ENCODE results near the gene ZMYND19.
"Not testable (repeated sequence)": the region's sequence is repeated elsewhere in the genome, so short reads cannot be mapped to it uniquely, and the experiment has no call there.

Gene ZMYND19

GRCh38 chr9:137589441-137590122 lies 730 bp downstream of the ZMYND19 start:
- DNase-seq = no peak

- DNase-seq = no peak
These were observed 1.4 kb downstream of the ZMYND19 start for GRCh38 chr9:137588891-137589290.

- no peak for DNase-seq
These were observed 2.0 kb downstream of the ZMYND19 start for GRCh38 chr9:137588311-137588710.

- no peak for DNase-seq
These were observed 3.5 kb downstream of the ZMYND19 start for GRCh38 chr9:137586854-137587253.

GRCh38 chr9:137583957-137584356 lies 6.4 kb downstream of the ZMYND19 start:
- no peak for DNase-seq

GRCh38 chr9:137583347-137583746 lies 7.0 kb downstream of the ZMYND19 start:
- DNase-seq = no peak

- no peak for DNase-seq
These were observed 7.9 kb downstream of the ZMYND19 start for GRCh38 chr9:137582286-137582860.

- DNase-seq = no peak
These were observed 8.7 kb downstream of the ZMYND19 start for GRCh38 chr9:137581361-137582285.

GRCh38 chr9:137580954-137581322 lies 9.4 kb downstream of the ZMYND19 start:
- DNase-seq = no peak

- DNase-seq = no peak
These were observed 9.9 kb downstream of the ZMYND19 start for GRCh38 chr9:137580209-137580953.

- no peak for DNase-seq
These were observed 11.1 kb downstream of the ZMYND19 start for GRCh38 chr9:137579259-137579604.

- DNase-seq = peak; percentile 28 to 98 (median 90)
These were observed 11.6 kb downstream of the ZMYND19 start, which contains the start of gene DPH7 for GRCh38 chr9:137578518-137579258. TSS of gene DPH7 (minus strand) at chr9:137578925. CDS start at chr9:137578777, 148 bp downstream.

GRCh38 chr9:137575716-137576411 lies 14.4 kb downstream of the ZMYND19 start:
- DNase-seq = no peak

- peak in 20 of 58 donors; percentile 16 to 68 (median 46) for DNase-seq
These were observed 15.0 kb downstream of the ZMYND19 start for GRCh38 chr9:137575364-137575715.

- DNase-seq = no peak
These were observed 16.1 kb downstream of the ZMYND19 start for GRCh38 chr9:137574192-137574591.

- no peak for DNase-seq
These were observed 19.7 kb downstream of the ZMYND19 start for GRCh38 chr9:137570566-137570965.

GRCh38 chr9:137569609-137570203 lies 20.6 kb downstream of the ZMYND19 start:
- DNase-seq = no peak

GRCh38 chr9:137568445-137568844 lies 21.9 kb downstream of the ZMYND19 start:
- not testable (repeated sequence) for DNase-seq

GRCh38 chr9:137564817-137565411 lies 25.4 kb downstream of the ZMYND19 start:
- no peak for DNase-seq
